ENCODE data around the gene C19orf18. TPM values are rescaled to one million over a fixed set of nuclear protein-coding genes. Genes with fewer than 3 reads are reported as not detected.

C19orf18 gene
- polyA plus RNA-seq, 1 donor from 2014 or later, result not detected

DNA sequence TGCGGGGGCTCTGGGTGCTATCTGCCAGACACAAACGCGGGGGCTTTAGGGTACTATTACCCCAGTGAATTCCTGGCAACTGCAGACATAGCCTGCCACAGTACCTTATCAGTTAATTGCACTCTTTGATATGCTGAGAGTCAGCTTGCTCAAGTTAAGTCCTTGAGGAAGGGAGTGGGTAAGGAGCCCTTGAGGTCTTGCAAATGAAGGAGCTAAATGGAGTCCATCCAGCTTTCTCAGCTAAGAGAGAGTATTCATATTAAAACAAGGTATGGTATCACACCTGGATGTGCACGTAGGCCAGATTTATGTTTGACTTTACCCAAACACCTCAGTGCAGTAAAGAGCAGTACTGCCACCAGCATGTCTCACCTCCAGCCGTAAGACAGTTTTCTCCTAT, 39.8 kb upstream of the C19orf18 start:
- no peak overlapping the region for H3K4me3 ChIP-seq (ENCODE audit: low read length)
- no peaks in the 10 kb centered on the region for H4K20me1 ChIP-seq (ENCODE audit: insufficient read depth)
- H3K27me3 ChIP-seq (ENCODE audit: insufficient read depth, low read depth, low read length), result no peaks in the 10 kb centered on the region
- no peaks in the 10 kb centered on the region for H3K79me2 ChIP-seq (replicated peaks; ENCODE audit: insufficient read depth, low read length)
- H3K36me3 ChIP-seq (ENCODE audit: insufficient read depth, low read length), result peaks cover 8% of the 10 kb centered on the region
- TF ChIP-seq TAF1 (IDR thresholded peaks at IDR 0.05; ENCODE audit: low read depth), result no peak
- TF ChIP-seq, protein P1, sequence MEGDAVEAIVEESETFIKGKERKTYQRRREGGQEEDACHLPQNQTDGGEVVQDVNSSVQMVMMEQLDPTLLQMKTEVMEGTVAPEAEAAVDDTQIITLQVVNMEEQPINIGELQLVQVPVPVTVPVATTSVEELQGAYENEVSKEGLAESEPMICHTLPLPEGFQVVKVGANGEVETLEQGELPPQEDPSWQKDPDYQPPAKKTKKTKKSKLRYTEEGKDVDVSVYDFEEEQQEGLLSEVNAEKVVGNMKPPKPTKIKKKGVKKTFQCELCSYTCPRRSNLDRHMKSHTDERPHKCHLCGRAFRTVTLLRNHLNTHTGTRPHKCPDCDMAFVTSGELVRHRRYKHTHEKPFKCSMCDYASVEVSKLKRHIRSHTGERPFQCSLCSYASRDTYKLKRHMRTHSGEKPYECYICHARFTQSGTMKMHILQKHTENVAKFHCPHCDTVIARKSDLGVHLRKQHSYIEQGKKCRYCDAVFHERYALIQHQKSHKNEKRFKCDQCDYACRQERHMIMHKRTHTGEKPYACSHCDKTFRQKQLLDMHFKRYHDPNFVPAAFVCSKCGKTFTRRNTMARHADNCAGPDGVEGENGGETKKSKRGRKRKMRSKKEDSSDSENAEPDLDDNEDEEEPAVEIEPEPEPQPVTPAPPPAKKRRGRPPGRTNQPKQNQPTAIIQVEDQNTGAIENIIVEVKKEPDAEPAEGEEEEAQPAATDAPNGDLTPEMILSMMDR (IDR thresholded peaks at IDR 0.05; ENCODE audit: poor library complexity, severe bottlenecking), result no peak
- no peak for TF ChIP-seq POLR2AphosphoS5 (IDR thresholded peaks at IDR 0.05)
- no peak for TF ChIP-seq RAD21 (conservative IDR thresholded peaks at IDR 0.05)
- TF ChIP-seq EP300 (conservative IDR thresholded peaks at IDR 0.05; ENCODE audit: poor library complexity, severe bottlenecking), result no peak
- no peak for TF ChIP-seq MXI1 (conservative IDR thresholded peaks at IDR 0.05; ENCODE audit: poor library complexity, severe bottlenecking)
- no peak for TF ChIP-seq EZH2 (IDR thresholded peaks at IDR 0.05; ENCODE audit: borderline replicate concordance, insufficient read depth, low read length, poor library complexity, severe bottlenecking)
- TF ChIP-seq SMC3 (conservative IDR thresholded peaks at IDR 0.05; ENCODE audit: poor library complexity), result no peak
- TF ChIP-seq, protein P2, sequence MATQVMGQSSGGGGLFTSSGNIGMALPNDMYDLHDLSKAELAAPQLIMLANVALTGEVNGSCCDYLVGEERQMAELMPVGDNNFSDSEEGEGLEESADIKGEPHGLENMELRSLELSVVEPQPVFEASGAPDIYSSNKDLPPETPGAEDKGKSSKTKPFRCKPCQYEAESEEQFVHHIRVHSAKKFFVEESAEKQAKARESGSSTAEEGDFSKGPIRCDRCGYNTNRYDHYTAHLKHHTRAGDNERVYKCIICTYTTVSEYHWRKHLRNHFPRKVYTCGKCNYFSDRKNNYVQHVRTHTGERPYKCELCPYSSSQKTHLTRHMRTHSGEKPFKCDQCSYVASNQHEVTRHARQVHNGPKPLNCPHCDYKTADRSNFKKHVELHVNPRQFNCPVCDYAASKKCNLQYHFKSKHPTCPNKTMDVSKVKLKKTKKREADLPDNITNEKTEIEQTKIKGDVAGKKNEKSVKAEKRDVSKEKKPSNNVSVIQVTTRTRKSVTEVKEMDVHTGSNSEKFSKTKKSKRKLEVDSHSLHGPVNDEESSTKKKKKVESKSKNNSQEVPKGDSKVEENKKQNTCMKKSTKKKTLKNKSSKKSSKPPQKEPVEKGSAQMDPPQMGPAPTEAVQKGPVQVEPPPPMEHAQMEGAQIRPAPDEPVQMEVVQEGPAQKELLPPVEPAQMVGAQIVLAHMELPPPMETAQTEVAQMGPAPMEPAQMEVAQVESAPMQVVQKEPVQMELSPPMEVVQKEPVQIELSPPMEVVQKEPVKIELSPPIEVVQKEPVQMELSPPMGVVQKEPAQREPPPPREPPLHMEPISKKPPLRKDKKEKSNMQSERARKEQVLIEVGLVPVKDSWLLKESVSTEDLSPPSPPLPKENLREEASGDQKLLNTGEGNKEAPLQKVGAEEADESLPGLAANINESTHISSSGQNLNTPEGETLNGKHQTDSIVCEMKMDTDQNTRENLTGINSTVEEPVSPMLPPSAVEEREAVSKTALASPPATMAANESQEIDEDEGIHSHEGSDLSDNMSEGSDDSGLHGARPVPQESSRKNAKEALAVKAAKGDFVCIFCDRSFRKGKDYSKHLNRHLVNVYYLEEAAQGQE (IDR thresholded peaks at IDR 0.05; ENCODE audit: borderline replicate concordance), result no peak
- no peak overlapping the region for H3K9ac ChIP-seq (ENCODE audit: low read length)
- no peak overlapping the region for H3K27ac ChIP-seq (ENCODE audit: low read length)
- H3K4me2 ChIP-seq (ENCODE audit: low read length), result no peak overlapping the region
- no peaks in the 10 kb centered on the region for H3K9me2 ChIP-seq (ENCODE audit: insufficient read depth, low read length)
- H3F3A ChIP-seq (ENCODE audit: insufficient read depth, low read length, poor library complexity, severe bottlenecking), result no peaks in the 10 kb centered on the region
- peaks cover 14% of the 10 kb centered on the region for H3K9me3 ChIP-seq (ENCODE audit: low read length)
- H2AFZ ChIP-seq (ENCODE audit: low read depth, low read length), result no peak overlapping the region

DNA sequence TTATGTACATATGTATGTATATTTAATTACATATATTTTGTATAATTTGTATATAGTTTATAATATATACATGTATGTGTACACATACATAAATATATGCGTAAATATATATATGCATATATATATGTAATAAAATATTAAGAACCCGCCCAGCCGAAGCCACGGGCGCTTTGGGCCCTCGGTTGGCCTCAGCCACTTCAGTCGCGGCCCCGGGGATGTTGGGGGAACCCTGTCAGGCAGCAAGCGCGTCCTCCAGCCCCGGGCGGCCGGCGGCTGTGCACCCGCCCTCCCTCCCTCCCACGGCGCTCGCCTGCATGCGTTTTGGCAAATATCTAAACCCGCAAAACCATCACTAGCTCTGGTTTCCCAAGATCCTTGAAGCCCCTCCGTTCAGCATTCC, 36.2 kb upstream of the C19orf18 start:
- peaks cover 15% of the 10 kb centered on the region for H3K9me3 ChIP-seq (ENCODE audit: low read length)
- H3K9me2 ChIP-seq (ENCODE audit: insufficient read depth, low read length), result no peaks in the 10 kb centered on the region
- H3K4me2 ChIP-seq (ENCODE audit: low read length), result no peak overlapping the region
- peaks cover 23% of the 10 kb centered on the region for H3K36me3 ChIP-seq (ENCODE audit: insufficient read depth, low read length)
- H4K20me1 ChIP-seq (ENCODE audit: insufficient read depth), result no peaks in the 10 kb centered on the region
- no peak overlapping the region for H3K27ac ChIP-seq (ENCODE audit: low read length)
- no peak overlapping the region for H3K4me3 ChIP-seq (ENCODE audit: low read length)
- no peaks in the 10 kb centered on the region for H3K79me2 ChIP-seq (replicated peaks; ENCODE audit: insufficient read depth, low read length)
- no peak for TF ChIP-seq RAD21 (conservative IDR thresholded peaks at IDR 0.05)
- TF ChIP-seq TAF1 (IDR thresholded peaks at IDR 0.05; ENCODE audit: low read depth), result no peak
- TF ChIP-seq, protein P1 (IDR thresholded peaks at IDR 0.05; ENCODE audit: poor library complexity, severe bottlenecking), result no peak
- TF ChIP-seq EP300 (conservative IDR thresholded peaks at IDR 0.05; ENCODE audit: poor library complexity, severe bottlenecking), result no peak
- no peak for TF ChIP-seq MXI1 (conservative IDR thresholded peaks at IDR 0.05; ENCODE audit: poor library complexity, severe bottlenecking)
- H3K9ac ChIP-seq (ENCODE audit: low read length), result no peak overlapping the region
- no peaks in the 10 kb centered on the region for H3F3A ChIP-seq (ENCODE audit: insufficient read depth, low read length, poor library complexity, severe bottlenecking)
- no peaks in the 10 kb centered on the region for H3K27me3 ChIP-seq (ENCODE audit: insufficient read depth, low read depth, low read length)
- no peak overlapping the region for H2AFZ ChIP-seq (ENCODE audit: low read depth, low read length)

All from neural cell (in vitro differentiated cells).